ENCODE results near the gene HTR1B.

The HTR1B gene, protein sequence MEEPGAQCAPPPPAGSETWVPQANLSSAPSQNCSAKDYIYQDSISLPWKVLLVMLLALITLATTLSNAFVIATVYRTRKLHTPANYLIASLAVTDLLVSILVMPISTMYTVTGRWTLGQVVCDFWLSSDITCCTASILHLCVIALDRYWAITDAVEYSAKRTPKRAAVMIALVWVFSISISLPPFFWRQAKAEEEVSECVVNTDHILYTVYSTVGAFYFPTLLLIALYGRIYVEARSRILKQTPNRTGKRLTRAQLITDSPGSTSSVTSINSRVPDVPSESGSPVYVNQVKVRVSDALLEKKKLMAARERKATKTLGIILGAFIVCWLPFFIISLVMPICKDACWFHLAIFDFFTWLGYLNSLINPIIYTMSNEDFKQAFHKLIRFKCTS

GRCh38 chr6:77463308-77463860 is at the start of gene HTR1B:
TSS of gene HTR1B (minus strand) at chr6:77463491. CDS start at chr6:77463403, 88 bp downstream.
- ATAC-seq (peak; percentile 10), DNase-seq (no peak)
- Mint-ChIP-seq H3K27me3 (peaks cover 78% of the 10 kb centered on the region), H3K9me3 (peaks cover 0 to 12% of the 10 kb centered on the region in 2 donors), H3K4me1 (peaks cover 31% of the 10 kb centered on the region), H3K27ac (no peak within 1 kb of the TSS), H3K4me3 (peak within 1 kb of the TSS; percentile 52 to 77)

- DNase-seq, result no peak
- H3K9me3 Mint-ChIP-seq, result peaks cover 26 to 27% of the 10 kb centered on the region in 2 donors
- no peaks in the 10 kb centered on the region for H3K4me1 Mint-ChIP-seq
- no peak overlapping the region for H3K27ac Mint-ChIP-seq
- H3K27me3 Mint-ChIP-seq, result no peaks in the 10 kb centered on the region
- ATAC-seq, result no peak
- no peak overlapping the region for H3K4me3 Mint-ChIP-seq
Observed at GRCh38 chr6:77512554-77512953, 49.3 kb upstream of the HTR1B start.

- H3K27me3 Mint-ChIP-seq, result no peaks in the 10 kb centered on the region
- DNase-seq, result no peak
- no peaks in the 10 kb centered on the region for H3K4me1 Mint-ChIP-seq
- peaks cover 27 to 29% of the 10 kb centered on the region in 2 donors for H3K9me3 Mint-ChIP-seq
- no peak overlapping the region for H3K27ac Mint-ChIP-seq
- H3K4me3 Mint-ChIP-seq, result no peak overlapping the region
- no peak for ATAC-seq
Observed at GRCh38 chr6:77511860-77512259, 48.6 kb upstream of the HTR1B start.

- no peak for DNase-seq
- Mint-ChIP-seq H3K27ac (no peak overlapping the region), H3K4me3 (no peak overlapping the region), H3K9me3 (peaks cover 0 to 4% of the 10 kb centered on the region in 2 donors), H3K4me1 (no peaks in the 10 kb centered on the region), H3K27me3 (no peaks in the 10 kb centered on the region)
- no peak for ATAC-seq
Observed at GRCh38 chr6:77502981-77503380, 39.7 kb upstream of the HTR1B start.

DNA sequence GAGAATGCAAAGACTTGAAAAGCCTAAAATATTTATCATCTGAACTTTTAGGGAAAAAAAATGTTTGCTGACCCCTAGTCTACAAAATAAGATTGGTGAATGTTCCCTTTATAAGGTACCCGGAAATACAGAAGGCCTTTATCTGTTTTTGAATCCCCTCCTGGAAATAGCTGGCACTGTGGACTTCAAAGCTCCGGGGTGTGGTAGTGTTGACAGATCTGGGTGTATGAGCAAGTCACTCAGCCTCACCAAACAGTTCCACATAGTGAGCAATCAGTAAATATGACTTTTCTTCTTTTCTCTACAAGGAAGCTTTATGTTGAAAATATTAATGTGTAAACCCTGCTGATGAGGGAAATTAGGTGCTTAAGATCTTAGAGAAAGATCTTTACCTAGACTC is 29.2 kb upstream of the HTR1B start:
- Mint-ChIP-seq H3K27me3 (no peaks in the 10 kb centered on the region), H3K27ac (no peak overlapping the region), H3K4me3 (no peak overlapping the region), H3K4me1 (no peaks in the 10 kb centered on the region), H3K9me3 (no peaks in the 10 kb centered on the region)
- ATAC-seq (no peak), DNase-seq (no peak)

DNA sequence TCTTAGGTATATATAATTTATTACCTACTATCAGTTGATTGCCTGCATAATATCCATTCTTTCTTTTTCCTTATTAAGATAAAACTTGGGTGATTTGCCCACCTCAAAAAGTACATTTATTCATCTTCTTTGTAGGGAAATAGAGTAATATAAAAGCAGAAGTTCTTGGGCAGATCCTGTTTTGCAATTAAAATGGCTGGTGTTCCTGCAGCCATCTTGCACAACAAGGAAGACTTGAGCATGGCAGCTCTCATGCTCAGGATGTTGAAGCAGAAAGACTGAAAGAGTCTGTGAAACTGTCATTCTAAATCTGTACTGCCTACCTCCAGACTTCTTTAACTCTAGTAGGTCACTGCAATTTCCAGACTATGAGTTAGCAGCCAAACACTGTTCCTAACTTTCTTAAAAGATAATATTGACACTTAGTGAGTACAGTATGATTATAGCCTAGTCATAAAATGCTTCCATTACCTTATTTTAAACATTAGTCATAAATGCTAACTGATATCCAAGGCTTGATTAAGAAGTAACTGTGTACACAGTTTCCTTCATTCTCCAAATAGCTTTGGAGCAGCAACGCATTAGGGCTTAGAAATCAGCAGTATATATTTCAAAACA is 24.6 kb upstream of the HTR1B start:
- DNase-seq, result no peak
- Mint-ChIP-seq H3K27ac (no peak overlapping the region), H3K27me3 (no peaks in the 10 kb centered on the region), H3K4me3 (no peak overlapping the region), H3K9me3 (no peaks in the 10 kb centered on the region), H3K4me1 (no peaks in the 10 kb centered on the region)
- ATAC-seq, result no peak

DNA sequence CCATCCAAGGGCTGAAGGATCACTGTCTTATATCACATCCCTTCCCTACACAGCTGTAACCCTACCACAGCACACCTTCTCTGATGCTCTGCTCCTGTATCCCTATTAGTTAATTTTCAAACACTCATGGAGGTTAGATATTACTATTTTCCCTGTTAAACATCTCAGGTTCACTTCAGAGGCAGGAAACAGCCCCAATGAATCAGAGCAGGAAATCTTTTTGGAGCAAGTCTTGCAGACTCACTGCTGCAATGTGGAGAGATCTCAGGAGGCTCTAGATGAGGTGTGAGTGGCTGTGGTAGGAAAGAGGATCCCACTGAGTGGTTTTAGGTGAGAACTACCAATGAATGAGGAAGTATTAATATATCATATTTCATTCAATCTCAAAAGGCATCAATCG is 19.7 kb upstream of the HTR1B start:
- Mint-ChIP-seq H3K27me3 (peaks cover 7% of the 10 kb centered on the region), H3K9me3 (no peaks in the 10 kb centered on the region), H3K4me3 (no peak overlapping the region), H3K4me1 (no peaks in the 10 kb centered on the region), H3K27ac (no peak overlapping the region)
- no peak for DNase-seq
- no peak for ATAC-seq

DNA sequence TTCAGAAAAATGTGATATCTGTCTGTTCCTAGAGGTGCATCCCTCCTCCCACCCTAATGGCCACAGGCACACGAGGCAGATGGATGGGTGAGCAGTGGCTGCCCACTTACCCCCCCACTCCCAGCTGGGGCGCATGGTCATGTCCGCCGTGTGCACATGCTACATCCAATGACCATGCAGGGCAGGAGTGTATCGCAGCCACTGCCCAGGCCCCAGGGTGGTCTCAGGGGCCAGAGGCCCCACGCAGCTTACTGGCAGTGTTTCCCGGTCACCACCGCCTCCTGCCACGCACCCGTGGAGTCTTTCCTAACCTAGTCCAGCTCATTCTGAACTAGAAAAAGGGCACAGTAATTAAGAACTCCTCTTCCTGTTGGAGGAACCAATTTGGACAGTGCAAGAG is 11.7 kb upstream of the HTR1B start:
- Mint-ChIP-seq H3K27ac (no peak overlapping the region), H3K4me3 (no peak overlapping the region)

DNA sequence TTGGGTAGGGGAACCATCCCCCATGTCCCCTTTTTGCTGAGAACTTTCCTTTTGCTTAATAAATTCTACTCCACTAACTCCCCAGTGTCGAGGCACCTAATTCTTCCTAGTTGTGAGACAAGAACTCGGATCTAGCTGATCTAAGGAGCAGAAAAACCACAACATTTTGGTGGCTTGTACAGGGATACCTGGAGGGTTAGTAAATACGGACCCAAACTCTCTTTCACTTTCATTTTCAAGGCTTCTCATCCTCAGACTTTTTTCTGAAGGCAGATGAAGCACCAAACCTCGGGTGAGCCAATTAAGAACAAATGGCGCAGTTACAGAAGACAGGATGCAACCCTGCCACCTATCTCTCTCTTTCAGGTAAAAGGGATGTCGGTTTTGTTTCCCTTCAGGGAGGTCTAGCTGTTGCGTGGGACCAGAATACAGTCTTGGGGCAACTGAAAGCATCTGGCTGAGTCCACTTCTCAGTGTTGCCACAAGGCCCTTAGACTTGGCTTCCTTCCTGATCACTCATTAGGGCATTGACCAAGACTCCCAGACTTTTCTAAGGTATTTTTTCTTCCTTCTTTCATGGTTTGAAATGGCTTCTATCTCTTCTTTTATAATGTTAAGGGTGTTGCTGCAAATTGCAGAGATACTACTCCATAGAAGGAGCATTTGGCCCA is 11.1 kb upstream of the HTR1B start:
- Mint-ChIP-seq H3K9me3 (peaks cover 0 to 11% of the 10 kb centered on the region in 2 donors), H3K4me3 (peak overlapping the region; percentile 31 to 32), H3K27ac (no peak overlapping the region), H3K4me1 (peaks cover 11% of the 10 kb centered on the region), H3K27me3 (peaks cover 5% of the 10 kb centered on the region)
- DNase-seq (no peak), ATAC-seq (no peak)

More for the DNA sequence above, 11.7 kb upstream of the HTR1B start:
- DNase-seq, result no peak
- H3K27me3 Mint-ChIP-seq, result peaks cover 2% of the 10 kb centered on the region
- peaks cover 0 to 11% of the 10 kb centered on the region in 2 donors for H3K9me3 Mint-ChIP-seq
- H3K4me1 Mint-ChIP-seq, result peaks cover 11% of the 10 kb centered on the region
- ATAC-seq, result no peak

DNA sequence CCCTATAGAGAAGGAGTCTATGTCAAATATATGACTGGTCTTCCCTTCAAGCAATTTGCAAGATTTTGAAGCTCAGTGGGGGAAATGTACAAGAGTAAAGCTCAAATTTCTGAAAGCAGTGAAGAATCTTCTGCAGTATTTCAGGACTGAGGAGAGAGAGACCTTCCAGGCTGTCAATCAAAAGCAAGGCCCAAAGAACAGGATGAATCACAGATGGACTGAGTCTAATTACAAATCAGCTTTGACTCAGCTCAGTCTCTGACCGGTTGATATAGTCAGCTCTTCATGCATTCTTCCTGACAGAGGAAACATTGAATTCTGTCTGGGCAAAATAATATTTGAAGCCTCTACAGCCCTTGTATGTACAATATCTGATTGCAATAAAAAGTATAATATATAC is 7.7 kb upstream of the HTR1B start:
- DNase-seq (no peak), ATAC-seq (no peak)
- Mint-ChIP-seq H3K27ac (no peak overlapping the region), H3K27me3 (peaks cover 31% of the 10 kb centered on the region), H3K4me1 (peaks cover 21% of the 10 kb centered on the region), H3K9me3 (peaks cover 0 to 11% of the 10 kb centered on the region in 2 donors), H3K4me3 (no peak overlapping the region)

DNA sequence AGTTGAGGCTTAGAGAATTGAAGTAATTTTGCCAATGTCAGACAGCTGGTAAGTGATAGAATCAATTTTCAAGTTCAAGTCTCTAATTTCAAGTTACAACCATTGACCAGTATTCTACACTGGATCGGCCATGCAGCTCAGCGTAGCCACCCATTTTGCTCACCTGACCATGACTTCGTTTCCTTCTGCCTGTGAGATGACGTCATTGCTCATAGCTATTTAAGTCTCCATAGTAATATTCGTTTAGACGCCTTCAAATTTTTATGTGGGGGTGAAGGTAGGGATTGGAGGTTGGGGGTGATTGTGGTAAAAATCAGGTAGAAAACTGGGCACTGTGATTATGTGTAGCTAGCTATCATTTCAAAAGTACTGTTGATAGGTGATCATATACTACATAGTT is 5.6 kb upstream of the HTR1B start:
- no peak overlapping the region for H3K4me3 Mint-ChIP-seq
- peaks cover 15% of the 10 kb centered on the region for H3K4me1 Mint-ChIP-seq
- ATAC-seq (no peak), DNase-seq (no peak)
- H3K9me3 Mint-ChIP-seq, result no peaks in the 10 kb centered on the region
- peaks cover 52% of the 10 kb centered on the region for H3K27me3 Mint-ChIP-seq
- H3K27ac Mint-ChIP-seq, result no peak overlapping the region

DNA sequence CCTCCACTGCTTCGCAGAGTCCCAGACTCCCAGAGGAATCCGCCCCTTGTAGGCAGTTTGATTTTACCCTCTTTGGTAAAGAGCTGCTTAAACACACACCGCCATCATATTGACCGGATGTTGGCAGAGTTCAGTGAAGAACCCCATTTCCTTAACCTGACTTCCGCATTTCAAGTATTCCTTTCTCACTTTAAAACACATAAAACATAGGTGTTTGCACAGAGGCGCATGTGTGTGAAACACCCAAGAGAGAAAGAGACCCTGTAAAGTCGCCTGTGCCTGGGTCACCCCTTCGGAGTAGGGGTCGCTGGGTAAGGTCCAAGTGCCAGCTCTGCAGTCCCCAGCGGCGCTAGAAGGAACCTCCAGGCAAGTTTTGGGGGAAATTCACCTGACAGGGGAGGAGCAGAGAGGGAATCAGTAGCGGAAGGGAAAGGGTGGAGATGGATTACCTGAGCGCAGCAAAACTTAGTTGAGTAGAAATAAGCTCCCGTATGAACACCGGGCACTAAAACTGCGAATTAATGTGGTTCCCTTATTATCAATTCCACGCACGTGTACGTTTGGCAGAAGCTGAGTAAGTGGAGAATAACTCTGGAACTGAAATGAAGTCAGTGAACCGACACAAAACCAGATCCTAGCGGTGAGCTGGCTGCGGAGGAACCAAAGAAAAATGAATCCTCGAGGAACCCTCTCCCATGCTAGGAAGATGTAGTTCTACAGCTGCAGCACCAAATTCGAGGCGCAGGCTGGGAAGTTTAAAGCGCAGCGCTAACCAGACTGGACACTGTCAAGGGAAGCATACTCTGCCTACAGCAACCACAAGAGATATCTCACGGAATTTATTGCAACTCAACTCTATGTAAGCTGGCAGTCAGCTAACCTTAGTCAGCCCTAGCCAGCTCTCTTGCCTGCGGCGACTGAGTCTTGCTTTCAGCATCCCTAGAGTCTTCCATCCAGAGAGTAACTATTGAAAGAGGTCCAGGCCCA is 3.5 kb upstream of the HTR1B start:
- peak overlapping the region; percentile 63 to 80 for H3K27ac Mint-ChIP-seq
- H3K9me3 Mint-ChIP-seq, result peaks cover 0 to 12% of the 10 kb centered on the region in 2 donors
- DNase-seq, result peak in 1 of 2 donors; percentile 18
- peaks cover 31% of the 10 kb centered on the region for H3K4me1 Mint-ChIP-seq
- ATAC-seq, result peak; percentile 67
- peaks cover 74% of the 10 kb centered on the region for H3K27me3 Mint-ChIP-seq
- peak overlapping the region; percentile 91 for H3K4me3 Mint-ChIP-seq

- H3K4me3 Mint-ChIP-seq, result peak overlapping the region; percentile 91
- H3K9me3 Mint-ChIP-seq, result peaks cover 0 to 12% of the 10 kb centered on the region in 2 donors
- H3K27me3 Mint-ChIP-seq, result peaks cover 79% of the 10 kb centered on the region
- DNase-seq, result peak in 1 of 2 donors; percentile 29
- H3K4me1 Mint-ChIP-seq, result peaks cover 31% of the 10 kb centered on the region
- peak overlapping the region; percentile 88 to 90 for H3K27ac Mint-ChIP-seq
- ATAC-seq, result peak; percentile 76
Observed at GRCh38 chr6:77466055-77466450, 2.8 kb upstream of the HTR1B start.

DNA sequence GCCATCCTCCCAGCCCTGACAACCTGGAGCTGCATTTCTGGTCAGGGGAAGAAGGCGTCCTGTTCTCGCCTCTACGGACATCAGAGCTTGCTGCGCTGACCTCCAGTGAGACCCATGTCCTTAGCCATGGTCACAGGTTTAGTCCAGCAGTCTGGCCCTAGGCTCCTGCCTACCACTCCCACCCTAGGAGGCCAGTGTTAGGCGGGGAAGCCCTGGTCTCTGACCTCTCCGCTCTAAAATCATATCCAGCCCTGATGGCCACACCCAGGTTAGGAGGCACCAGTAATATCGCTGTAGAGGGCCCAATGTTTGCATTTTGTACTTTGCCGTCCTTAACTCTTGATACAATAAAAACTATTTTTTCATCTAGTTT is 1.2 kb upstream of the HTR1B start:
- Mint-ChIP-seq H3K9me3 (peaks cover 0 to 12% of the 10 kb centered on the region in 2 donors), H3K27ac (no peak overlapping the region), H3K4me1 (peaks cover 31% of the 10 kb centered on the region), H3K27me3 (peaks cover 75% of the 10 kb centered on the region), H3K4me3 (no peak overlapping the region)
- ATAC-seq (no peak), DNase-seq (no peak)
